Measurements from ENCODE around the gene CFAP70. TPM values are rescaled to one million over a fixed set of nuclear protein-coding genes. Genes with fewer than 3 reads are reported as not detected.

The CFAP70 gene
- total RNA-seq = 1 to 10 TPM; 2.0 to 3.2 (median 3.0) TPM

- peak; percentile 94 for ATAC-seq (ENCODE audit: low FRiP score)
- peak; percentile 45 for DNase-seq (ENCODE audit: low spot score)
- no peak for TF ChIP-seq CTCF (IDR thresholded peaks at IDR 0.05)
Observed at GRCh38 chr10:73358331-73359279, at the start of gene CFAP70. Gene CFAP70 (minus strand): TSS chr10:73358864. CDS start chr10:73354796, 4,068 bp downstream.

GRCh38 chr10:73408061-73408460 lies 49.4 kb upstream of the CFAP70 start:
- DNase-seq (ENCODE audit: low spot score) (no peak), ATAC-seq (ENCODE audit: low FRiP score) (no peak)
- TF ChIP-seq CTCF (IDR thresholded peaks at IDR 0.05) = no peak

- ATAC-seq (ENCODE audit: low FRiP score) = no peak
- DNase-seq (ENCODE audit: low spot score) = no peak
- no peak for TF ChIP-seq CTCF (IDR thresholded peaks at IDR 0.05)
Observed at GRCh38 chr10:73407495-73407894, 48.8 kb upstream of the CFAP70 start.

- no peak for ATAC-seq (ENCODE audit: low FRiP score)
- no peak for TF ChIP-seq CTCF (IDR thresholded peaks at IDR 0.05)
Observed at GRCh38 chr10:73406846-73407245, 48.2 kb upstream of the CFAP70 start.

GRCh38 chr10:73405556-73405955 lies 46.9 kb upstream of the CFAP70 start:
- ATAC-seq (ENCODE audit: low FRiP score) (no peak), DNase-seq (ENCODE audit: low spot score) (no peak)
- no peak for TF ChIP-seq CTCF (IDR thresholded peaks at IDR 0.05)

More at GRCh38 chr10:73406846-73407245, 48.2 kb upstream of the CFAP70 start:
- DNase-seq (ENCODE audit: low spot score) = no peak

GRCh38 chr10:73404690-73405089 lies 46.0 kb upstream of the CFAP70 start:
- ATAC-seq (ENCODE audit: low FRiP score) = no peak
- DNase-seq (ENCODE audit: low spot score) = no peak
- TF ChIP-seq CTCF (IDR thresholded peaks at IDR 0.05) = no peak

GRCh38 chr10:73401636-73402035 lies 43.0 kb upstream of the CFAP70 start:
- TF ChIP-seq CTCF (IDR thresholded peaks at IDR 0.05) = no peak
- ATAC-seq (ENCODE audit: low FRiP score) = no peak
- DNase-seq (ENCODE audit: low spot score) = no peak

Measured in omental fat pad (tissue), 4 donors.